Measurements from ENCODE around the gene EPHB2.

DNA sequence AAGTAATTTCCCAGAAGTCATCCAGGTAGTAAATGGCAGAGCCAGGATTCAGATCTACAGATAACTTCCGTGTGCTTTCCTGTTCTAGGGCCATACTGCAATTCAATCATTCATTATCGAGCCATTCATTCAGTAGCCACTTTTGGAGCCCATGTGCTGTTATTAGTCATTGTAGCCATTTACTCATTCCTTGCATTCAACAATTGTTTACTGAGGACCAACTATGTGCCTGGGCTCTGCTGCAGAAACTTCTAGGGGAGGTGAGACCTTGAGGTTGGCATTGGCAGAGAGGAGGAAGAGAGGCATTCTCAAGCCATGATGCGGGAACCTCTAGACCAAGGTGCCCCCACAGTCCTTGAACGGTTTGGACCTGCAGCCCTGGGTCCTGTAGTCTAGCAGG lies 27.9 kb downstream of the EPHB2 start:
- no peak for TF ChIP-seq EP300 (IDR thresholded peaks at IDR 0.05; ENCODE audit: borderline replicate concordance)
- TF ChIP-seq YY1 (IDR thresholded peaks at IDR 0.05; ENCODE audit: low read depth), result no peak
- TF ChIP-seq, protein P1, sequence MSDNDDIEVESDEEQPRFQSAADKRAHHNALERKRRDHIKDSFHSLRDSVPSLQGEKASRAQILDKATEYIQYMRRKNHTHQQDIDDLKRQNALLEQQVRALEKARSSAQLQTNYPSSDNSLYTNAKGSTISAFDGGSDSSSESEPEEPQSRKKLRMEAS (IDR thresholded peaks at IDR 0.05), result no peak
- TF ChIP-seq NFIC (IDR thresholded peaks at IDR 0.05), result no peak
- no peak for TF ChIP-seq CEBPB (IDR thresholded peaks at IDR 0.05)
- TF ChIP-seq TAF1 (IDR thresholded peaks at IDR 0.05; ENCODE audit: low read depth), result no peak
- TF ChIP-seq CREB1 (IDR thresholded peaks at IDR 0.05; ENCODE audit: low read depth), result no peak
- TF ChIP-seq TCF12 (IDR thresholded peaks at IDR 0.05; ENCODE audit: low read depth), result no peak
- no peak for TF ChIP-seq FOXM1 (IDR thresholded peaks at IDR 0.05; ENCODE audit: borderline replicate concordance, low read depth)
- no peak for TF ChIP-seq RAD21 (IDR thresholded peaks at IDR 0.05; ENCODE audit: low read depth)
- TF ChIP-seq, protein P2, sequence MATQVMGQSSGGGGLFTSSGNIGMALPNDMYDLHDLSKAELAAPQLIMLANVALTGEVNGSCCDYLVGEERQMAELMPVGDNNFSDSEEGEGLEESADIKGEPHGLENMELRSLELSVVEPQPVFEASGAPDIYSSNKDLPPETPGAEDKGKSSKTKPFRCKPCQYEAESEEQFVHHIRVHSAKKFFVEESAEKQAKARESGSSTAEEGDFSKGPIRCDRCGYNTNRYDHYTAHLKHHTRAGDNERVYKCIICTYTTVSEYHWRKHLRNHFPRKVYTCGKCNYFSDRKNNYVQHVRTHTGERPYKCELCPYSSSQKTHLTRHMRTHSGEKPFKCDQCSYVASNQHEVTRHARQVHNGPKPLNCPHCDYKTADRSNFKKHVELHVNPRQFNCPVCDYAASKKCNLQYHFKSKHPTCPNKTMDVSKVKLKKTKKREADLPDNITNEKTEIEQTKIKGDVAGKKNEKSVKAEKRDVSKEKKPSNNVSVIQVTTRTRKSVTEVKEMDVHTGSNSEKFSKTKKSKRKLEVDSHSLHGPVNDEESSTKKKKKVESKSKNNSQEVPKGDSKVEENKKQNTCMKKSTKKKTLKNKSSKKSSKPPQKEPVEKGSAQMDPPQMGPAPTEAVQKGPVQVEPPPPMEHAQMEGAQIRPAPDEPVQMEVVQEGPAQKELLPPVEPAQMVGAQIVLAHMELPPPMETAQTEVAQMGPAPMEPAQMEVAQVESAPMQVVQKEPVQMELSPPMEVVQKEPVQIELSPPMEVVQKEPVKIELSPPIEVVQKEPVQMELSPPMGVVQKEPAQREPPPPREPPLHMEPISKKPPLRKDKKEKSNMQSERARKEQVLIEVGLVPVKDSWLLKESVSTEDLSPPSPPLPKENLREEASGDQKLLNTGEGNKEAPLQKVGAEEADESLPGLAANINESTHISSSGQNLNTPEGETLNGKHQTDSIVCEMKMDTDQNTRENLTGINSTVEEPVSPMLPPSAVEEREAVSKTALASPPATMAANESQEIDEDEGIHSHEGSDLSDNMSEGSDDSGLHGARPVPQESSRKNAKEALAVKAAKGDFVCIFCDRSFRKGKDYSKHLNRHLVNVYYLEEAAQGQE (IDR thresholded peaks at IDR 0.05; ENCODE audit: low read depth), result no peak
- TF ChIP-seq EGR1 (IDR thresholded peaks at IDR 0.05), result no peak
- TF ChIP-seq ZBTB7A (IDR thresholded peaks at IDR 0.05; ENCODE audit: low read depth), result no peak
- TF ChIP-seq, protein P3, sequence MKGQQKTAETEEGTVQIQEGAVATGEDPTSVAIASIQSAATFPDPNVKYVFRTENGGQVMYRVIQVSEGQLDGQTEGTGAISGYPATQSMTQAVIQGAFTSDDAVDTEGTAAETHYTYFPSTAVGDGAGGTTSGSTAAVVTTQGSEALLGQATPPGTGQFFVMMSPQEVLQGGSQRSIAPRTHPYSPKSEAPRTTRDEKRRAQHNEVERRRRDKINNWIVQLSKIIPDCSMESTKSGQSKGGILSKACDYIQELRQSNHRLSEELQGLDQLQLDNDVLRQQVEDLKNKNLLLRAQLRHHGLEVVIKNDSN (IDR thresholded peaks at IDR 0.05), result no peak

All from Ishikawa (cell line).